ENCODE data around the gene LRRC8C.

LRRC8C gene

GRCh38 chr1:89603651-89604413 lies 29.1 kb upstream of the LRRC8C start:
- Histone ChIP-seq H3K4me3 (ENCODE audit: low read length, poor library complexity, severe bottlenecking) (no peak overlapping the region), H3K9ac (ENCODE audit: low read depth, low read length, poor library complexity, severe bottlenecking) (no peak overlapping the region), H3K27me3 (ENCODE audit: insufficient read depth, low read length, poor library complexity, severe bottlenecking) (no peaks in the 10 kb centered on the region), H3F3A (ENCODE audit: low read depth) (no peaks in the 10 kb centered on the region), H3K4me2 (ENCODE audit: low read depth, low read length, poor library complexity, severe bottlenecking) (no peak overlapping the region), H3K9me3 (ENCODE audit: insufficient read depth, low read depth, low read length) (no peaks in the 10 kb centered on the region), H4K20me1 (ENCODE audit: insufficient read depth, low read length, poor library complexity, severe bottlenecking) (no peaks in the 10 kb centered on the region), H3K4me1 (ENCODE audit: insufficient read depth, low read length, poor library complexity, severe bottlenecking) (peaks cover 6% of the 10 kb centered on the region), H2AFZ (ENCODE audit: low read length) (no peak overlapping the region), H3K79me2 (ENCODE audit: insufficient read depth, low read length) (no peaks in the 10 kb centered on the region), H3K9me2 (replicated peaks; ENCODE audit: low read depth, low read length) (no peaks in the 10 kb centered on the region), H3K36me3 (ENCODE audit: insufficient read depth, low read length) (no peaks in the 10 kb centered on the region)
- TF ChIP-seq, protein P1, sequence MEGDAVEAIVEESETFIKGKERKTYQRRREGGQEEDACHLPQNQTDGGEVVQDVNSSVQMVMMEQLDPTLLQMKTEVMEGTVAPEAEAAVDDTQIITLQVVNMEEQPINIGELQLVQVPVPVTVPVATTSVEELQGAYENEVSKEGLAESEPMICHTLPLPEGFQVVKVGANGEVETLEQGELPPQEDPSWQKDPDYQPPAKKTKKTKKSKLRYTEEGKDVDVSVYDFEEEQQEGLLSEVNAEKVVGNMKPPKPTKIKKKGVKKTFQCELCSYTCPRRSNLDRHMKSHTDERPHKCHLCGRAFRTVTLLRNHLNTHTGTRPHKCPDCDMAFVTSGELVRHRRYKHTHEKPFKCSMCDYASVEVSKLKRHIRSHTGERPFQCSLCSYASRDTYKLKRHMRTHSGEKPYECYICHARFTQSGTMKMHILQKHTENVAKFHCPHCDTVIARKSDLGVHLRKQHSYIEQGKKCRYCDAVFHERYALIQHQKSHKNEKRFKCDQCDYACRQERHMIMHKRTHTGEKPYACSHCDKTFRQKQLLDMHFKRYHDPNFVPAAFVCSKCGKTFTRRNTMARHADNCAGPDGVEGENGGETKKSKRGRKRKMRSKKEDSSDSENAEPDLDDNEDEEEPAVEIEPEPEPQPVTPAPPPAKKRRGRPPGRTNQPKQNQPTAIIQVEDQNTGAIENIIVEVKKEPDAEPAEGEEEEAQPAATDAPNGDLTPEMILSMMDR (conservative IDR thresholded peaks at IDR 0.05; ENCODE audit: low read length), result no peak
- TF ChIP-seq EZH2phosphoT487 (IDR thresholded peaks at IDR 0.05; ENCODE audit: borderline replicate concordance), result no peak

GRCh38 chr1:89604414-89604735 lies 28.5 kb upstream of the LRRC8C start:
- H3K27me3 ChIP-seq (ENCODE audit: insufficient read depth, low read length, poor library complexity, severe bottlenecking), result no peaks in the 10 kb centered on the region
- H3K36me3 ChIP-seq (ENCODE audit: insufficient read depth, low read length), result no peaks in the 10 kb centered on the region
- no peak overlapping the region for H3K4me2 ChIP-seq (ENCODE audit: low read depth, low read length, poor library complexity, severe bottlenecking)
- no peaks in the 10 kb centered on the region for H3K9me3 ChIP-seq (ENCODE audit: insufficient read depth, low read depth, low read length)
- no peak overlapping the region for H3K4me3 ChIP-seq (ENCODE audit: low read length, poor library complexity, severe bottlenecking)
- H3K9me2 ChIP-seq (replicated peaks; ENCODE audit: low read depth, low read length), result no peaks in the 10 kb centered on the region
- H3F3A ChIP-seq (ENCODE audit: low read depth), result no peaks in the 10 kb centered on the region
- H3K79me2 ChIP-seq (ENCODE audit: insufficient read depth, low read length), result no peaks in the 10 kb centered on the region
- peaks cover 6% of the 10 kb centered on the region for H3K4me1 ChIP-seq (ENCODE audit: insufficient read depth, low read length, poor library complexity, severe bottlenecking)
- TF ChIP-seq, protein P1 (conservative IDR thresholded peaks at IDR 0.05; ENCODE audit: low read length), result no peak
- TF ChIP-seq EZH2phosphoT487 (IDR thresholded peaks at IDR 0.05; ENCODE audit: borderline replicate concordance), result no peak
- H2AFZ ChIP-seq (ENCODE audit: low read length), result no peak overlapping the region
- H4K20me1 ChIP-seq (ENCODE audit: insufficient read depth, low read length, poor library complexity, severe bottlenecking), result no peaks in the 10 kb centered on the region
- H3K9ac ChIP-seq (ENCODE audit: low read depth, low read length, poor library complexity, severe bottlenecking), result no peak overlapping the region

DNA sequence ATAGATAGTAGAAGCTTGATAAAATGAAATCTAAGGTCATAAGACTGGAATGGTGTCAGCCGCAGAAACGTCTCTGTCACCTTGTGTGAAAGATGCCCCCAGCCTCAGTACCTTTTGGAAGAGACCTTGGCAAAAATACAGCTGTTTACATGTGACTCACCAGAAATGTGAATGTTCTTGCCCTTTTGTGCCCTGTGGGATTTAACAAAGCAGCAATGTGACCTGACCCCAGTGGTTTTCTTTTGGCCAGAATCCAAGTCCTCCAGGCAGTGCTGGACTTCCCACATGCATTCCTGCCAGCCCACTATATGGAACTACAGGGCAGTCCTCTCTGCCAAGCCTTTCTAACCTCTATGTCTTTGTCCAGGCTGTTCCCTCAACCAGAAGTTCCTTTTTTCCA lies 27.2 kb upstream of the LRRC8C start:
- Histone ChIP-seq H3K4me3 (ENCODE audit: low read length, poor library complexity, severe bottlenecking) (no peak overlapping the region), H3F3A (ENCODE audit: low read depth) (no peaks in the 10 kb centered on the region), H3K9ac (ENCODE audit: low read depth, low read length, poor library complexity, severe bottlenecking) (no peak overlapping the region), H3K79me2 (ENCODE audit: insufficient read depth, low read length) (no peaks in the 10 kb centered on the region), H3K9me2 (replicated peaks; ENCODE audit: low read depth, low read length) (no peaks in the 10 kb centered on the region), H3K9me3 (ENCODE audit: insufficient read depth, low read depth, low read length) (no peaks in the 10 kb centered on the region), H3K36me3 (ENCODE audit: insufficient read depth, low read length) (no peaks in the 10 kb centered on the region), H3K4me2 (ENCODE audit: low read depth, low read length, poor library complexity, severe bottlenecking) (no peak overlapping the region), H2AFZ (ENCODE audit: low read length) (no peak overlapping the region), H3K4me1 (ENCODE audit: insufficient read depth, low read length, poor library complexity, severe bottlenecking) (peaks cover 10% of the 10 kb centered on the region), H4K20me1 (ENCODE audit: insufficient read depth, low read length, poor library complexity, severe bottlenecking) (no peaks in the 10 kb centered on the region), H3K27me3 (ENCODE audit: insufficient read depth, low read length, poor library complexity, severe bottlenecking) (no peaks in the 10 kb centered on the region)
- TF ChIP-seq EZH2phosphoT487 (IDR thresholded peaks at IDR 0.05; ENCODE audit: borderline replicate concordance), result no peak
- TF ChIP-seq, protein P1 (conservative IDR thresholded peaks at IDR 0.05; ENCODE audit: low read length), result no peak
